Skeletal muscle tissue (tissue), 4 donors: Measurements from ENCODE around the gene MAML3. TPM values are rescaled to one million over a fixed set of nuclear protein-coding genes. Genes with fewer than 3 reads are reported as not detected.

ENCODE experiments used
- H3K27ac ChIP-seq: one replicate; pipeline ENCODE4 v1.7.0; 2013; ENCODE audit warnings: mild to moderate bottlenecking, low read depth, low read length, inconsistent platforms
- H3K27me3 ChIP-seq, 3 donors: one replicate each; pipeline ENCODE4 v1.7.0; 2013; ENCODE audit warnings: low read length in 3 of 3; ENCODE audit not compliant: control insufficient read depth in 3 of 3, insufficient read depth in 3 of 3
- H3K36me3 ChIP-seq, 3 donors: one replicate each; pipeline ENCODE4 v1.7.0; 2013; ENCODE audit warnings: low read length in 3 of 3; ENCODE audit not compliant: control insufficient read depth in 3 of 3, insufficient read depth in 3 of 3
- H3K4me1 ChIP-seq, 3 donors: one replicate each; pipeline ENCODE4 v1.7.0; 2013; ENCODE audit warnings: low read length in 3 of 3, mild to moderate bottlenecking in 3 of 3; ENCODE audit not compliant: control insufficient read depth in 3 of 3, insufficient read depth in 3 of 3
- H3K4me3 ChIP-seq, 3 donors: one replicate each; pipeline ENCODE4 v1.7.0; 2013; ENCODE audit warnings: low read length in 3 of 3
- H3K9ac ChIP-seq, 3 donors: one replicate each; pipeline ENCODE4 v1.7.0; 2013; ENCODE audit warnings: low read length in 3 of 3, mild to moderate bottlenecking in 3 of 3, moderate library complexity in 2 of 3, low read depth in 1 of 3
- H3K9me3 ChIP-seq, 3 donors: one replicate each; pipeline ENCODE4 v1.7.0; 2013; ENCODE audit warnings: low read length in 3 of 3; ENCODE audit not compliant: control insufficient read depth in 3 of 3
- total RNA-seq: library from RNA; depleted of rRNA; stranded (reverse); fragments of >200 nt; gene quantifications from one replicate; pipeline ENCODE4 v1.2.3, GENCODE V29; 2014
- donor health status: Osteomylitis.

Gene MAML3
- total RNA-seq, 1 donor from 2014 or later: 3.1 TPM

DNA sequence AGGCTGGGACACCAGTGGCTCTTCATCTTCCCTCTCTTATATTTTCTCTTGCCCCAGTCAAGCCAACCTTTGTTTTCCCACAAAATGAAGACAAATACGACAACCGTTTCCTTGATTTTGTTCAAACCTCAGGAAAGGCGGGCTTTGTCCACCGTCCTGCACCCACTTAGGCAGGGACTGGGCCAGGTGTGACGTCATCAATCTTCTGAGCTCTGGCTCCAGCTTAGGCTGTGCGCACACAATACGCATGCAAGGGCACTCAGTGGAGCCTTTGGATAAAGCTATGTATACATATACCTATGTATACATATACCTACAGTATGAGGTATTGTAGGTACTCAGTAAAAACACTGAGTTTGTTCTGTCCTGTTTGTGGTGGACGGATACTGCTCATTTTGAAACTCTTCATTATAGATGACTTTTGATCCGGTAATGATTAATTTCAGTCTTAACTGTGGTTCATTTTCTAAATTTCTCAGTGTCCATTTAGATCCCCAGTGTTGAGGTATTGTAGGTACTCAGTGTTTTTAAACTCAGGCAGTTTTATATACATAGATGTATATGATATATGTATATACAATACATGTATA, 293.5 kb downstream of the MAML3 start:
- H3K27me3 ChIP-seq: no peaks in the 10 kb centered on the region
- no peak overlapping the region for H3K4me3 ChIP-seq
- H3K4me1 ChIP-seq: peaks cover 0 to 5% (median 0%) of the 10 kb centered on the region in 3 donors
- no peaks in the 10 kb centered on the region for H3K9me3 ChIP-seq
- no peaks in the 10 kb centered on the region for H3K36me3 ChIP-seq
- H3K9ac ChIP-seq: no peak overlapping the region
- no peak overlapping the region for H3K27ac ChIP-seq

DNA sequence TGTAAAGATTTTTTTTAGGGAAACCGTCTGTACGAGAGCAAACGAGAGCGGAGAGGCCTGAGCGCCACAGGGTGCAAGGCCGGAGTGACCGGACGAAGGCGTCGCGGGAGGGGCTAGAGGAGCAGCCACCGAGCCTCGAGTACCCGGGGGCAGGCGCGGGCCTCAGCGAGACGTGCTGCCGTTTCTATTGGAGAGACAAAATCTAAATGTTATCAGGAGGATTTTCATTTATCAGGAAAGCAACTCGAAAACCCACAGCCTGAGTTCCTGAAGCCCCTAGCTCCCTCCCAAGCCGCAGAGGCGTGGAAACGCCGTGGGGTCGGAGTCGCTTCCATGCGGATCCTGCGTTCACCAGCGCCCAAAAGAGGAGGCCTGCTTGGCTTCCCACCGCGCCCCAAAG, 294.1 kb downstream of the MAML3 start:
- H3K27ac ChIP-seq: no peak overlapping the region
- H3K27me3 ChIP-seq: no peaks in the 10 kb centered on the region
- no peaks in the 10 kb centered on the region for H3K36me3 ChIP-seq
- H3K9me3 ChIP-seq: no peaks in the 10 kb centered on the region
- H3K9ac ChIP-seq: no peak overlapping the region
- H3K4me1 ChIP-seq: peaks cover 0 to 5% (median 0%) of the 10 kb centered on the region in 3 donors
- no peak overlapping the region for H3K4me3 ChIP-seq

DNA sequence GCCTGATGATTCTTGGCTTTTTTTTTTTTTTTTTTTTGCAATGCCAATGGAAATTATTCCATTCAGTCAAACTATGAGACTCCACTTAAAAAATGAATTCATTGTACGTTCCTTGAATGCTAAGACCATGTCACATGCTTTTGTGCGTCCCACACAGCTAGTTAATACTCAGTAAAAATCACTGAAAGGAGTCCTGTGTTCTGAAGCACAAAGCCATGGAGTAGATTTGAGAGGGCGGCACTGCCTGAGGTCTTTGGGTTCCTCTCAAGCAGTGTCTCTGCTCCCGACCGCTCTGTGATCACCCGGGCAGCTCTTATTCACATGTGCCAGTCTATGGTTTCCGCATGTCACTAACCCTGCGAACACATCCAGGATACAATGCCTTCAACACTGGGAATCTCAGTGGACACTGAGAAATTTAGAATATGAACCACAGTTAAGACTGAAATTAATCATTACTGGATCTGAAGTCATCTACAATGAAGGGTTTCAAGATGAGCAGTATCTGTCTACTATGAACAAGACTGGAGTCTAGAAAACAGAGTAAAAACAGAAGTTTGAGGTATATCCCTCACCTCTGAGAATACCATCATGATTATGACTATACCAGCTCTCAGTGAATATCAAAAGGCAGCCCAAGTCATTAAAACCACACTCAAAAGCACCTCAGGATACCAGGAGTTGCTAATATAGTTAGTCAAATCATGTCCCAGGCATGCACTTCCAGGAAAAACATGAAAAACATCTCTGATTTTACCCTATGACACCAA, 295.4 kb downstream of the MAML3 start:
- H3K27me3 ChIP-seq: no peaks in the 10 kb centered on the region
- H3K4me1 ChIP-seq: peaks cover 0 to 5% (median 0%) of the 10 kb centered on the region in 3 donors
- H3K9ac ChIP-seq: no peak overlapping the region
- H3K27ac ChIP-seq: no peak overlapping the region
- H3K4me3 ChIP-seq: no peak overlapping the region
- H3K9me3 ChIP-seq: no peaks in the 10 kb centered on the region
- H3K36me3 ChIP-seq: no peaks in the 10 kb centered on the region

DNA sequence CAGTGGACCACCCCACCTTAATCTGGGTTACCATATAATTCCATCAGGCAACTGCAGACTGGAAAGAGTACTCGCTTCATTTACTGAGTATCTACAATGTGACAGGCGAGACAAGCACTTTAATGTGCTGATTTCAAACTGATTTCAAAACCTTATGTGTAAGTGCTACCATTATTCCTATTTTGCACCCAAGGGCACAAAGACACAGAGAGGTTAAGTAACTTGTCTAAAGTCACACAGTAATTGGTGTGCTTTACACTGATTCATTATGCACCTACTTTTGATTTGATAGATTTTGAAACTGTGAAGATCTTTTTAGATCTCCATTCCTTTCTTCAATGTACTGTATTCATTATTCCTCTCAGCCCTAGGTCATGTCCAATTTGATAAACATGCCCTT, 296.0 kb downstream of the MAML3 start:
- H3K4me3 ChIP-seq: no peak overlapping the region
- no peaks in the 10 kb centered on the region for H3K9me3 ChIP-seq
- no peak overlapping the region for H3K9ac ChIP-seq
- H3K27me3 ChIP-seq: no peaks in the 10 kb centered on the region
- peaks cover 0 to 5% (median 0%) of the 10 kb centered on the region in 3 donors for H3K4me1 ChIP-seq
- H3K36me3 ChIP-seq: no peaks in the 10 kb centered on the region
- no peak overlapping the region for H3K27ac ChIP-seq

DNA sequence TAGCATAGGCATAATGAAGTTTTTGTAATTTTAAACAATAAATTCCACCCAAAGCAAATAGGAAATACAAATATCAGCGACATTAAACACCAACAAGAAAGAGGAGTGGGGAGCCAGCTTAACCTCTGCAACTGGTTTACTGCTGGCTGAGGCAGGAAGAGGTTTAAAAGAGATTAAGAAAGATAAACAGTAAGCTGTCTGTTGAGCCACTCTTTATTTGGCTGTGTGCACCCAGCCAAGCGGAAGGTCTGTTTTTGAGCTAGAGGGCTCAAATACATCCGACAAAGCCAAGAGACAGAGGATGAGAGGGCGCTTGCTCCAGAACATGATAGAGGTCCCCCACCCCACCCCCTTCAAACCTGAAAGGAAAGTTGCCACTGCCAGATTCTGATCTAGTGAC, 297.0 kb downstream of the MAML3 start:
- no peaks in the 10 kb centered on the region for H3K27me3 ChIP-seq
- no peak overlapping the region for H3K27ac ChIP-seq
- no peaks in the 10 kb centered on the region for H3K36me3 ChIP-seq
- H3K9me3 ChIP-seq: no peaks in the 10 kb centered on the region
- H3K9ac ChIP-seq: no peak overlapping the region
- H3K4me1 ChIP-seq: peaks cover 0 to 5% (median 0%) of the 10 kb centered on the region in 3 donors
- H3K4me3 ChIP-seq: no peak overlapping the region

DNA sequence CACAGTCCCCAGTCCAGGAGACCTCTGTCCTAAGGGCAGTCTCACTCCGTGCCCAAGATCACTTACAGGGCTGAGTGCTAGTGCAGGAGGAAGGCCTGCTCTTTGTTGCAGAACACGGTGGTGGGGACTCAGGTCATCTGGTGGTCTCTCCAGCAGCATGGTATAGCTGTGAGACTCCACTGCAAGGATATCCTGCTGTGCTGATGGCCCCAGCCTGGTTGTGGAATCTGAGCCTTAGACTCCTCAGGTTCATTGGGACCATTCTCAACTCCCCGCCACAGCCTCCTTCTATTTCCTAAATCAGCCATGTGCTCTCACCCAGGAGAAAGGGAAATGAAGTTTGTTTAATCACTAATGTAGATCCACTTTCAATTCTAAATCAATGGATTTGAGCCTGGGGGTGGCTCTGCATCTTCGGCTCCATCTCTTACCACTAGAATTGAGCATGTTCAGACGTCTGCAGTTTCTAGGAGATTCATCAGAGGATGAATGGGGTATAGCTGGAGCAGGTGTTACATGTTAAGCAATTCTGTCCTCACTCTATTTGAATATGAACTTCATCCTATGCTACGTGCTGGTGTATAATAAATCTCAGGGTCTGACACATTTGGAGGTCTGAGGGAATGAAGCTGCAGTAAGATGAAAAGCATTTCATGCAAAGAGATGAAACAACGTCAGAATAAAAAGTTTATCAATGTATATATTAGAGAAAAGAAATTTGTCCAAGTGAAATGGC, 299.1 kb downstream of the MAML3 start:
- no peaks in the 10 kb centered on the region for H3K27me3 ChIP-seq
- H3K9ac ChIP-seq: no peak overlapping the region
- H3K4me3 ChIP-seq: no peak overlapping the region
- H3K9me3 ChIP-seq: no peaks in the 10 kb centered on the region
- no peaks in the 10 kb centered on the region for H3K36me3 ChIP-seq
- no peaks in the 10 kb centered on the region for H3K4me1 ChIP-seq
- H3K27ac ChIP-seq: no peak overlapping the region

- Histone ChIP-seq H3K27ac (no peak overlapping the region), H3K36me3 (no peaks in the 10 kb centered on the region), H3K4me3 (no peak overlapping the region), H3K9ac (no peak overlapping the region), H3K9me3 (no peaks in the 10 kb centered on the region), H3K27me3 (no peaks in the 10 kb centered on the region), H3K4me1 (no peaks in the 10 kb centered on the region)
Measured at GRCh38 chr4:139853309-139853708, 300.7 kb downstream of the MAML3 start.

- H3K4me1 ChIP-seq: no peaks in the 10 kb centered on the region
- no peaks in the 10 kb centered on the region for H3K27me3 ChIP-seq
- no peak overlapping the region for H3K9ac ChIP-seq
Measured at GRCh38 chr4:139852612-139853269, 301.2 kb downstream of the MAML3 start.

DNA sequence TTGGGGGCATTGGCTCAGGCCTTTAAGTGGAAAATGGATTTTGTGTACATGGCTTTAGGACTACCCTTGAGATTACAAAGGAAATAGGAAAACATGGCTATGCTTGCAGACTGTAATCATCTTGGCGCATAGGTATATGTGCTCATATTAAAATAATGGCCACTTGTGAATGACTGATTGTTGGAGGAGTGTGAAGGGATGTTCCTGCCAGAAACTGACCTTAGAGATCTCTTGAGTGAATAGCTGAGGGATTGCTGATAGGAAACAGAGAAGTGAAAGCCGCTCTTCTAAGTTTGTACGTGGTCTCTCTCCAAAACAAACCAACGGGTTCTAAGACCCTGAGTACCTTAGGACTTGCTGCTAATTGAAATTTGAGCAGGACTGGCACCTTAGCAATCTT, 302.3 kb downstream of the MAML3 start:
- H3K36me3 ChIP-seq: no peaks in the 10 kb centered on the region
- no peaks in the 10 kb centered on the region for H3K27me3 ChIP-seq
- no peaks in the 10 kb centered on the region for H3K9me3 ChIP-seq
- no peak overlapping the region for H3K27ac ChIP-seq
- no peaks in the 10 kb centered on the region for H3K4me1 ChIP-seq
- no peak overlapping the region for H3K9ac ChIP-seq
- no peak overlapping the region for H3K4me3 ChIP-seq

More at GRCh38 chr4:139852612-139853269, 301.2 kb downstream of the MAML3 start:
- Histone ChIP-seq H3K27ac (no peak overlapping the region), H3K4me3 (no peak overlapping the region), H3K9me3 (no peaks in the 10 kb centered on the region), H3K36me3 (no peaks in the 10 kb centered on the region)
